Stimulated activated CD4-positive, alpha-beta T cell treated with anti-CD3 and anti-CD28 coated beads, TNF-alpha, amount 100 ng/mL, for 24 hours (primary cell): ENCODE measurements around the gene TMEM247.
"Not testable (repeated sequence)": the region's sequence is repeated elsewhere in the genome, so short reads cannot be mapped to it uniquely, and the experiment has no call there.

Experiments
- DNase-seq, 3 experiments: peaks; one replicate each; pipeline ENCODE4 v3.0.0-alpha.2; 2020; ENCODE audit warnings: low read depth in 3 of 3

Gene TMEM247

GRCh38 chr2:46510598-46511177 lies 31.3 kb downstream of the TMEM247 start:
- no peak for DNase-seq

GRCh38 chr2:46512185-46512584 lies 32.8 kb downstream of the TMEM247 start:
- DNase-seq, result no peak

GRCh38 chr2:46514738-46515137 lies 35.4 kb downstream of the TMEM247 start:
- DNase-seq, result no peak

- no peak for DNase-seq
Observed at GRCh38 chr2:46517485-46517884, 38.1 kb downstream of the TMEM247 start.

- DNase-seq, result no peak
Observed at GRCh38 chr2:46518861-46519260, 39.5 kb downstream of the TMEM247 start.

- no peak for DNase-seq
Observed at GRCh38 chr2:46519265-46519664, 39.9 kb downstream of the TMEM247 start.

GRCh38 chr2:46520130-46520711 lies 40.9 kb downstream of the TMEM247 start:
- no peak for DNase-seq

- no peak for DNase-seq
Observed at GRCh38 chr2:46521215-46521683, 41.9 kb downstream of the TMEM247 start.

- DNase-seq, result not testable (repeated sequence)
Observed at GRCh38 chr2:46522385-46522784, 43.0 kb downstream of the TMEM247 start.

- no peak for DNase-seq
Observed at GRCh38 chr2:46525522-46526155, 46.3 kb downstream of the TMEM247 start.

- DNase-seq, result no peak
Observed at GRCh38 chr2:46528880-46529279, 49.5 kb downstream of the TMEM247 start.

GRCh38 chr2:46530639-46531038 lies 51.3 kb downstream of the TMEM247 start:
- DNase-seq, result no peak

- DNase-seq, result no peak
Observed at GRCh38 chr2:46531863-46532262, 52.5 kb downstream of the TMEM247 start.
